GM21576 (cell line): ENCODE results near the gene TMOD1.
"Not testable (repeated sequence)": the region's sequence is repeated elsewhere in the genome, so short reads cannot be mapped to it uniquely, and the experiment has no call there.

ENCODE experiments used
- ATAC-seq: cut with Tn5 transposase; IDR thresholded peaks from one replicate; pipeline ENCODE4 v1.9.1; 2021; ENCODE audit warnings: mild to moderate bottlenecking, moderate library complexity; ENCODE audit not compliant: unreplicated experiment

The TMOD1 gene

GRCh38 chr9:97501177-97501971, at the start of gene TMOD1:
Gene TMOD1 (plus strand): TSS chr9:97501666. CDS start chr9:97524189, 22,523 bp downstream.
- ATAC-seq = peak; percentile 66

DNA sequence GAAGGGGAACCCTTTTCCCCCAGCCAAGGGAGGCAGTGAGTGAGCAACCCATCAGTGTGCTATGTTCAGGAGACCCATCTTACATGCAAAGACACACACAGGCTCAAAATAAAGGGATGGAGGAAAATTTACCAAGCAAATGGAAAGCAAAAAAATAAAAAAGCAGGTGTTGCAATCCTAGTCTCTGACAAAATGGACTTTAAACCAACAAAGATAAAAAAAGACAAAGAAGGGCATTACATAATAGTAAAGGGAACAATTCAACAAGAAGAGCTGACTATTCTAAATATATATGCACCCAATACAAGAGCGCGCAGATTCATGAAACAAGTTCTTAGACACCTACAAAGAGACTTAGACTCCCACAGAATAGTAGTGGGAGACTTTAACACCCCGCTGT, 47.9 kb upstream of the TMOD1 start:
- not testable (repeated sequence) for ATAC-seq

- not testable (repeated sequence) for ATAC-seq
Measured at GRCh38 chr9:97456841-97457240, 44.6 kb upstream of the TMOD1 start.

DNA sequence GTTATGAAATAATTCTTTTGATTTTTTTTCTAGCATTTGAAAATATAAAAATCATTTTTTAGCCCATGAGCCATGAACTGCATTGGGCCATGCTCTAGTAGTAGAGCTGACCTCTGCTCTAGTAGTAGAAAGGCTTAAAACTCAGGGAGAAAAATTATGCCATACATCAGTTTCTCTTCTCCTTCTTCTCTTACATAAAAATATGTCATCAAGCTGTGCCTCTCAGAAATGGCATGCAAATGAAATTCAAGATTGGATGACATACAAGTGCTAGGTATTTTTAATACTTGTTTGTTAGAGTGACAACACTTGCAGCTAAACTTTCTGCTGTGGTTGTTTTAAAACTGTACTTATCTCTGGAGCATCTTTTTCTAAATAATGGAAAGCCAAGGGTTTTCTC, 42.1 kb upstream of the TMOD1 start:
- ATAC-seq = no peak

DNA sequence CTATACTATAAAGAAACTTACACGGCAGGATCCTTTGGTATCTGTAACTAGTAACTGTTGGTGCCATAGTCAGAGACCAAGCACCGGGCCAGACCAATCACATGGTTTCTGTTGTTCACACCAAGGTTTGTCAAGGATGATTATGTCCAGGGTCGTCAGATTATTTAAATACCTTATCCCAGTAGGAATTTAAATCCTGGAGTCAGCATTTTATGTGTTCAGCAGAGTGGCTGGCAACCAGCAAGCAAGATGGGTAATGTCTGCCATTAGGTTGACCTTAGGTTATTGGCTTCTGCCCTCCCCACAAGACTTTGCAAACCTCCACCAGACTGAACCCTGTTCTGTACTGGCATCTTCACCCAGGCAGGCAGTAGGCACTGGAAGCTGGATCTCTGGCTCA, 39.3 kb upstream of the TMOD1 start:
- no peak for ATAC-seq

DNA sequence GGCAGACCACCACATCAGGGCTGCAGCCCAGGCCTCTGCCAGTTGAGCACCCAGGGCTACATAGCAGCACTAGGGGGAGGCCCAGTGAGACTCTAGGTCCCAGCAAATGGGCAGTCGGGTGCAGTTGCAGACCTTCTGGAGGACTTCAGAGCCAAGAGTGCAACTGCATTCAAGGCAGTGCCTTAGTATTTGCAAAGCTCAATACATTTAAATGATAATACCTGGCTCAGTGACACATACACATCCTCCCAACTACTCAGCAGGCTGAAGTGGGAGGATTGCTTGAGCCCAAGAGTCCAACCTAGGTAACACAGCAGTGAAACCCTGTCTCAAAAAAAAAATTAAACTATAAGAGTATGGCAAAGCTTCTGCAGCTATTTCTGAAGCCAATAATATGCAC, 38.6 kb upstream of the TMOD1 start:
- no peak for ATAC-seq

DNA sequence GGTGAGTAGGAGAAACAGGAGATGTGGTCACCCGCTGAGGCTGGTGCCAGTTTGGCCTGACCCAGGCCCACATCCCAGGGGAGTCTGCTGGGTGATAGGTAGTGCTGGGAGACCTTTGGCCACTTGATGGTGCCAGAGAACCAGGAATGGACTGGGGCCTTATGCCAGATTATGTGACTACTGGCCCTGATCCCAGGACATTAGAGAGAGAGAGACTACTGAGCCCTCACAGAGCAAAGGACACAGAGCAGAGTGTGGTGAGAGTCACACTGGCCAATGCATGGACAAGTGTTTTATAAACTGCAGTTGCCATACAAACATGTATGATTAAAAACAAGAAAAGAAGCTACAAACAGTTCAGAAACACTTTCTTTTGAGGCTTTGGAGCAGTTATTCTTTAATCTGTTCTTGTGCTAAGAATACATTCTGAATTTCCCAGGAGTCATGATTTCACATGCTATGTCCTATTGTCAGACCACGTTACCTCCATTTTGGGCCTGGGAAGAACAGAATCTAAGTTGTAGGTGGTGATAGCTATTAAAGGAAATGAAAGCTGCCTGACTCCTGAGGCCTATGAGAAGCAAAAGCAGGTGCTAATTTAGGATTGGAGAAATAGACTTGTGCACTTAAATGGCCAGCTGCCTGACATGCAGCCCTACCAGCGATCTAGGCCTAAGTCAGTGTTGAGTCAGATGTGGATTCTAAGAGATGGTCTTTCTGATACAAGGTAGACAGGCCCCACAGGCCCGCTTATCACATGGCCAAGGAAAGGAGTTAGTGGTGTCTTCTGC, 32.6 kb upstream of the TMOD1 start:
- peak; percentile 82 for ATAC-seq

GRCh38 chr9:97470076-97470475, 31.4 kb upstream of the TMOD1 start:
- ATAC-seq = no peak

DNA sequence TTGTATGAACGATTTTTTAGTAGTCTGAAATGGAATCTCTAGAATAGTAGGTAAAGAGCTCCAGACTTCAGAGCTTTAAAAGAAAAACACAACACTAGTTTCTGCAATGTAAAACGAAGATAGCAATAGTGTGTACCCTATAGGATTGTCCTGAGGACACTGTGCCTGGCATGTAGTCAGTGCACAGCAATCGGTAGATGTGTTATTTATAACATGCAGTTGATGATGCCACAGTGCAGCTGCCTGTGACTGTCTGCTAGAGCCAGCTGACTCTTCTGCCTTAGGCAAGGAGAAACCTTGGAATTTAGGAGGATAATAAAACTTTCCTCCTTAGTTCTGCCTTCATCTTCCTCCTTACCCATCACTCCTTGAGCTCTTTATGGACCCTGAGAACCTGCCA, 27.7 kb upstream of the TMOD1 start:
- no peak for ATAC-seq

DNA sequence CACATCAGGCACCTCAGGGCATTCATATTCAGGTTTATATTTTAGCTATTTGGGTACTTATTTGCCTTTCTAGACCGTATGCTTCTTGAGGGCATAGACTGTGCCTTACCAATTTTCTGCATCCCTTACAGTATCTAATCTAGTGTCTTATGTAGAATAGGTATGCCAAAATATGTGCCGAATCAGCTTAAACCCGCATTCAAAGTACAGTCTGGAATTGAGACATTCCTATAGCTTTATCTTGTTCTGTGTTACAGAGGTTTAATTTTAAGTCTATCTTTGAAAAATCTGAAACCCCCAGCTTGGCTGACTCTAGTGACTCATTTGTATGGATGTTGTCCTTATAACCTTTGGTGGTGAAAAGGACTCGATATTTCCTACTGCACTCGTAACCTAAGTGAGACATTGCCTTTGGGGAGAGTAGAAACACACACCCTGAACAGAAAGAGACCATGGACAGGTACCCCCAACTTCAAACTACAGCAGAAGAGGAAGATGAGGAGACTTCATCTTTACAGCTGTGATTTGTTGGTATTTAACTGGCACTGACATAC, 27.0 kb upstream of the TMOD1 start:
- ATAC-seq = no peak

DNA sequence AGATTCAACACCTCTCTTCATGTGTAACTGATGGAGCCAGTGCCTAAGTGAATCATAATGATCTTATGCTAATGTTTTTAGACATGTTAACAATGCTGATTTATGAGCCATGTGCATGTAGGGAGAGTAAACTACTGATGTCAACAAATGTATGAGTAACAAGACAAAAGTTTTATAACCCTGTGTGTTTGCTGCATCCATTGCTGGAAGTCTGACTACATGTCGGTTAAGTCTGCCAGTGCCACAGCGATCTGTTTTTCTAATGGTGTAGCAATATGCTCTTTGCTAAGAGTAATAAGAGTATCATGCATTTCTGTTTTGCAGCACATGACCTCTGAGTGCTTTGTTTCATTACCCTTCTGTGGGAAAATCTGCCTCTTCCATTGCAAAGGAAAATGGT, 26.4 kb upstream of the TMOD1 start:
- ATAC-seq = no peak

DNA sequence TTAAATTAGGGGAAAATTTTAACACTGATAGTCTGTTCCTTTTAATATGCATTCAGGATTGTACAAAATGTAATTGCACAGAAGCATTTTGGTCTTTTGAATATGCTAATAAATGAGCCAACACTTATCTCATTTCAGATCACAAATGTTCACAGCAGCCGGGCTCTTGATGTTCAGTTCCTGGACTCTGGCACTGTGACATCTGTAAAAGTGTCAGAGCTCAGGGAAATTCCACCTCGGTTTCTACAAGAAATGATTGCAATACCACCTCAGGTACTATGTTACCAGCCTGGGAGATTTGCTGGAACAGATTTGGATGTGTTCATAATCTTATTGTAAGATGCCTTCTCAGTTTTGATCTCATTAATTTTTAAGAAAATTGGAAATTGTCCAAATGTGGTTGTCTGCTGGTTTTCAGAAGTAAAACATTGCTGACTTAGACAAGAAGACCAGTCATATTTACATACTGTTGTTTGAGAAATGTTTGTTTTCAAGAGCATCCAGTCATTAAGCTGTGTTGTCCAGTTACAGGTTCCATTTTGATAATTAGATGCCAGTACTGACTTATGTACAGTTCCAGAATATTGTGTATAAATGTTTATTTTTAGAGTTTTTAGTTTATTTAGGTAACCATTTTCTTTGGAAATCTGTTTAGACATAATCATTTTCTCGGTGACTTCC, 23.0 kb upstream of the TMOD1 start:
- no peak for ATAC-seq

DNA sequence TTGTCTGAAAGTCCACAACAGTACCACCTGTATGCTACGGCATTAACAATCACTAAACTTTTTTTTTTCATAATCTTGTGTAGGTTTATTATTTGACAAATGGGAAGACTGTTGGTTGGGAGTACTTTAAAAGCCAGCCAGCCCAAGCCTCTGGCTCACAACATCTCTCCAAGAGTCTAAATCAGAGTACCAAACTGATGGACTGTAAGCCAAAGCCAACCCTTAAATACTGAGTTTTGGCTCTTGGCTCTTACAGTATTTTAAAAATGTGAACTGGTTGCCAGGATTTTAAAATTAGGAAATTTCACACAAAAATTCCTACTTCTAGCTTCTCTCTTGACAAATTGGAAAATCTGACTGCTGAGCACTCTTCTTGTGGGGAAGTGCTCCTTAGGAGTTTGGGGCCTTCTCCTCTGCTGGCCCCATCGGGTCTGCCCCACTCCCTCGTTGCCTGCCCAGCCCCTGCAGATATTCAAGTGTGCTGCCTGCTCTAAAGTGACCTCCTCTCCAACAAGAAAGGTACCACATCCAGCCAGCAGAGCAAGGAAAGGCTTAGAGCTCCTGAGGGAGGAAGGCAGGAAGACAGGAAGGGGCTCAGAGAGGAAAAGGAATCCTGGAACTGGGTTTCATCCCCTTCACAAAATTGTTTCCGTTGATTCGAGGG, 21.8 kb upstream of the TMOD1 start:
- ATAC-seq = no peak

DNA sequence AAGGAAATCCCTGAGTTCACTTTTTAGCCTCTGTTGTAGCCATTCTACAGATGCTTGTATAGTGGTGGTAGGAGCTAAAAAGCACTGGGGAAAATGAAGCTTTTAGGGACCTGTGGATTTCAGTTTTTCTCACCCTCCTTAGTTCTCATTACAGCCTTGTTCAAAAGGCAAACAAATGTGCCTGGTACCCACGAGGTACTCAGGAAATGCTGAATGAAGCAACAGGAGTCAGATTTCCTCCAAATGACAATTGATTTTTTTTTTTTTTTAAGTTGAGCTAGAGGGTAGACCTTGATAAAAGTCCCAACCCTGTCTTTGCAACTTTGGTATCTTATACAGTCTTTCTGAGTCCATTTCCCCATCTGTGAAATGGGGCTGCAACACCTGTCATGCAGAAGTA, 21.3 kb upstream of the TMOD1 start:
- no peak for ATAC-seq

DNA sequence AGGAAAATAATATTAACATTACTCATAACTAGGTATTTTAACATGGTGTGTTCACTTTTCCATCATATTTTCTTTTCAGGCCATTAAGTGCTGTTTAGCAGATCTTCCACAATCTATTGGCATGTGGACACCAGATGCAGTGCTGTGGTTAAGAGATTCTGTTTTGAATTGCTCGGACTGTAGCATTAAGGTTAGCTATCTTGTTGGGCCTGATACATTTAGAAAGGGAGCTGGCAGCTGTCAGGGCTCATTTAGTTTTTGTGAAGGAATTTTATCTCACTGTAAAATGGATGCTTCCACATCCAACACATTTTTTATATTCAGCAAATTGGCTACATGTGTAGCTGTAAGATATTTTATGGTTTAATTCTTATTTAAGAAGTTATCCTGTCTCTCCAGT, 20.7 kb upstream of the TMOD1 start:
- no peak for ATAC-seq

GRCh38 chr9:97484134-97484533, 17.3 kb upstream of the TMOD1 start:
- ATAC-seq = no peak

GRCh38 chr9:97487107-97487506, 14.4 kb upstream of the TMOD1 start:
- no peak for ATAC-seq

- no peak for ATAC-seq
Measured at GRCh38 chr9:97487861-97488260, 13.6 kb upstream of the TMOD1 start.

GRCh38 chr9:97491216-97491999, 10.1 kb upstream of the TMOD1 start:
- ATAC-seq = no peak
